Mesodermal cell (in vitro differentiated cells): Measurements from ENCODE around the gene ARL4C.
A peak's percentile ranks its signal among the peaks of the same experiment; 100 is the strongest.

Experiments used
- H3K27ac ChIP-seq: 2 replicates; pipeline ENCODE4 v1.7.0; 2013; ENCODE audit warnings: mild to moderate bottlenecking, low read depth, low read length, moderate library complexity; ENCODE audit not compliant: severe bottlenecking
- H3K36me3 ChIP-seq: 2 replicates; pipeline ENCODE4 v1.7.1; 2013; ENCODE audit warnings: mild to moderate bottlenecking, low read length, moderate library complexity; ENCODE audit not compliant: control insufficient read depth, insufficient read depth
- H3K4me1 ChIP-seq: one replicate; pipeline ENCODE4 v1.7.1; 2013; ENCODE audit warnings: mild to moderate bottlenecking, low read length; ENCODE audit not compliant: insufficient read depth, control insufficient read depth, poor library complexity, severe bottlenecking
- H3K4me3 ChIP-seq: 2 replicates; pipeline ENCODE4 v1.7.0; 2013; ENCODE audit warnings: low read length, control low read depth, mild to moderate bottlenecking; ENCODE audit not compliant: insufficient read depth, poor library complexity, severe bottlenecking; ENCODE audit errors: extremely low read depth
- H3K9me3 ChIP-seq: 2 replicates; pipeline ENCODE4 v1.7.1; 2013; ENCODE audit warnings: mild to moderate bottlenecking, low read length, moderate library complexity; ENCODE audit not compliant: control insufficient read depth
- WGBS, 2 experiments: methylation state at CpG; one replicate each; pipeline ENCODE4 v1.1.5; 2013; ENCODE audit warnings: missing lambda C conversion rate in 2 of 2; ENCODE audit not compliant: insufficient coverage in 2 of 2; 5-methylcytosine and 5-hydroxymethylcytosine counted together

ARL4C gene

GRCh38 chr2:234497594-234498235 is 834 bp upstream of the ARL4C start:
- peak overlapping the region; percentile 29 for H3K4me3 ChIP-seq
- 45 to 47% methylated on average over 37 of the region's 37 CpGs for WGBS, 2 experiments
- no peaks in the 10 kb centered on the region for H3K9me3 ChIP-seq
- peaks cover 13% of the 10 kb centered on the region for H3K4me1 ChIP-seq
- peak overlapping the region; percentile 45 for H3K27ac ChIP-seq
- H3K36me3 ChIP-seq, result no peaks in the 10 kb centered on the region

DNA sequence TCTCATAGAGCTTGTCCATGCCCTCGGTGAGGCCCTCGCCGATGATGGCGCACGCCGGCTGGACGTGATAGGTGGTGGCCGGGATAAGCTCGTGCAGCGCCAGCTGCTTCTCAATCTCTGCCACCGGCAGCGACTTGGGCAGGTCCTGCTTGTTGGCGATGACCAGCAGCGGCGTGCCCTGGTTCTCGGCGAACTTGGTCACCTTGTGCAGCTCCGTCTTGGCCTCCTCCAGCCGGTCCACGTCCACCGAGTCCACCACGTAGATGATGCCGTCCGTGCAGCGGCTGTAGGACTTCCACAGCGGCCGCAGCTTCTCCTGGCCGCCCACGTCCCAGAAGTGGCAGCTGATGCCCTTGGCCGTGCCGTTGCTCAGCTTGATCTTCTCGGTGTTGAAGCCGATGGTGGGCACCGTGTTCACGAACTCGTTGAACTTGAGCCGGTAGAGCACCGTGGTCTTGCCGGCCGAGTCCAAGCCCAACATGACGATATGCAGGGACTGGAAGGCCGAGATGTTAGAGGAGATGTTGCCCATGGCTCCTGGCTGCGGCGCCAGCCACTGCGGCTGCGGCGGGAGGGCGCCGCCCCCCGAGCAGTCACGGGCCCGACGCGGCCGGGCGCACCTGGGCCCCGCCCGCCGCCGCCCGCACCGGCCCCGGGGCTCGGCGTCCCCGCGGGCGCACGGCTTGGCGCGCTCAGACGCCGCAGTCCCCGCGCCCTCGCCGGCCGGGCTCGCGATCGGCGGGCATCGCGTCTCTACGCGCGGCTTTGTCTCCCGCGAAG is 636 bp downstream of the ARL4C start:
- peak overlapping the region; percentile 41 for H3K27ac ChIP-seq
- H3K4me3 ChIP-seq, result peak overlapping the region; percentile 67
- peaks cover 13% of the 10 kb centered on the region for H3K4me1 ChIP-seq
- WGBS, 2 experiments, result 0% methylated on average over 77 to 83 of the region's 89 CpGs
- H3K9me3 ChIP-seq, result no peaks in the 10 kb centered on the region
- H3K36me3 ChIP-seq, result peaks cover 6% of the 10 kb centered on the region

DNA sequence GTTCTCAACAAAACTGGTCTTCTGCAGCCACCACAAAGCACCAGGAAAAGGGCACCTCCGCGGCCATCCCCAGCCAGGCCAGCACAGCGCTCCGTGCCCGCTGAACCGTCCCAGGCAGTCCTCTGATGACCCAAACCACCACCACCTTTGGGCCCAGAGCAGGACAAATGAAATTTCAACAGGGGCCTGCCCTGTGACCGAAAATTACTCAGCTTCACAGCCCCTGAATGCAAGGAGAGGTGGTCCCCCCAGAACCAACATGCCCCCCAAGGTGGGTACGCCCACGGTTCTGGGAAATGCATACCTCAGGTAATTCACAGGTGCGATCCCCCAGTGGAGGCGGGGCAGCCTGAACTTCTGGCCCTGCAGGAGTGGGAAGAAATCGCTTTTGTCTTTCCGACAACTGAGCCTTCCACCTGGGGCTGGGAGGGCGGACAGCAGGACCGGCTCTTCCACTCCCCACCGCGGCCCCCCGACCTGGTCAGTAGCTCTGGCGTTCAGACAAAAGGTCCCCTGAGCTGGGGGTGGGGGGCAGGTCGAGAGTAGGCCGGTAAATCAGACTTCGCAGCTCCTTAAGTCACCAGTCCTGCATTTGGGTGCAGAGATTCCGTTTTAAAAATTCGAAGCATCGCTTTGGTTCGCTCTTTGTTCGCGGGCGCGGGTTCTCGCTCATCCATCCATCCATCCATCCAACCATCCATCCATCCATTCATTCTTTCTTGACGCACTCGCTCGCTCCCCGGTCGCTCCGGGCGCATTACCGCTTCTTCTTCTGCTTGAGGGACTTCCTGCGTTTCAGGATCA is 1.4 kb downstream of the ARL4C start:
- Histone ChIP-seq H3K4me3 (peak overlapping the region; percentile 67), H3K4me1 (peaks cover 6% of the 10 kb centered on the region), H3K36me3 (peaks cover 6% of the 10 kb centered on the region), H3K27ac (no peak overlapping the region), H3K9me3 (no peaks in the 10 kb centered on the region)
- 0 to 1% methylated on average over 33 to 34 of the region's 40 CpGs for WGBS, 2 experiments

- H3K36me3 ChIP-seq, result peaks cover 6% of the 10 kb centered on the region
- WGBS, 2 experiments, result 0 to 8% methylated on average over 1 to 3 of the region's 9 CpGs
- peaks cover 6% of the 10 kb centered on the region for H3K4me1 ChIP-seq
- peak overlapping the region; percentile 67 for H3K4me3 ChIP-seq
- H3K9me3 ChIP-seq, result no peaks in the 10 kb centered on the region
- H3K27ac ChIP-seq, result no peak overlapping the region
These were observed 2.3 kb downstream of the ARL4C start for GRCh38 chr2:234494361-234495250.

DNA sequence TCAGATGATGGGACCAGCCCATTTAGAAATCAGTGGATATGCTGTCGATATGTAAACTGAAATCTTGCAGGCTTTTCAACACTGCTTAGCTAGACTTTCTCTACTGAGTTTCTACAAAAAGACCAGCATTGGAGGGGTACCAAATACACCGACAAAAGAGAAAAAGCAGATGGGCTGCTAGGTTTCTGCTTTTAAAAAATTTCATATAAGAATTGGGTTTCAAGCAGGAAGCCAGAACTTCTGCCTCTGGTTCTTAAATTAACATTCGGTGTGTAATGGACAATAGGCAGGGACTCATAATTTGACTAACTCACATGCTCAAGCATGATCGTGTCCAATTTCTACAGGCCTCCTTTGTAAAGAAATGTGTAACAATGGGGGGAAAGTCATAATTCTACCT is 3.1 kb downstream of the ARL4C start:
- Histone ChIP-seq H3K27ac (no peak overlapping the region), H3K9me3 (no peaks in the 10 kb centered on the region), H3K4me1 (peaks cover 6% of the 10 kb centered on the region), H3K4me3 (peak overlapping the region; percentile 67), H3K36me3 (peaks cover 6% of the 10 kb centered on the region)
- WGBS, 2 experiments, result 60 to 100% methylated on average over 1 to 2 of the region's 4 CpGs

DNA sequence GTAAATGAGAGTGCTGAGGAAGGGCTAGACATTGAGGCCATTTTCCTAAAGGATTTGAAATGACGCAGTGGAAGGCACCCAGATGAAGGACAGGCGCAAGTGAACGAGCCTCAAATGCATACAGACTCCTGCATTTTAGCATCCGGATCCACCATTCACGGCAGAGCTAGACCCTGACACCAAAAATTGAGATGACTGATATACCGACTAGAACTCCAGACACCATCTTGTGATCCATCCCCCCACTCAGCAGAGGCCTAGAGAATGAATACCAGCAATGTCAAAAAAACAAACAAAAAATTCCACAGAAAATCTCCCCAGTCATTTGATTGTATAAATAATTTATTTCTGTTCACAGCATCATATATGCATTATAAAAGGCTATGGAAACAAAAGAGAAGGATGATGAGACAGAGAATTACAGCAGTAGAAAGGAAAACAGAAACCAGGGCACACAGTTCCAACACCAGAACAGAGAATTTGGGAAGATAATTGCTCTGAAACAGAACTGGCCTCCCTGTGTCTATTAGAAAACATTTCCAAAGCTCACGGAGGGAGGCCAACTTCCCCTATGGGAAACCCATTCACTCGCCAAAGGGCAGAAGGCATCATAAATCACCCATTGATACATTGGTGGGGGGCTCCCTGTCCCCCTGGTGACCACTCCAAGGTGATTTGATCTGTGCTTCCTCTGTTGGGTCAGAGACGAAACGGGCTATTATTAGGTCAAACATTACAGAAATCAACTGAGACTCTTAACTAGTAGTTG is 4.0 kb downstream of the ARL4C start:
- H3K36me3 ChIP-seq, result peaks cover 6% of the 10 kb centered on the region
- no peak overlapping the region for H3K27ac ChIP-seq
- H3K9me3 ChIP-seq, result no peaks in the 10 kb centered on the region
- H3K4me1 ChIP-seq, result peaks cover 6% of the 10 kb centered on the region
- peak overlapping the region; percentile 67 for H3K4me3 ChIP-seq
- WGBS, 2 experiments, result 70 to 82% methylated on average over 6 to 8 of the region's 10 CpGs

GRCh38 chr2:234491897-234492296 is 5.0 kb downstream of the ARL4C start:
- WGBS, 2 experiments, result 97 to 98% methylated on average over 4 of the region's 5 CpGs
- peaks cover 6% of the 10 kb centered on the region for H3K36me3 ChIP-seq
- H3K27ac ChIP-seq, result no peak overlapping the region
- peaks cover 6% of the 10 kb centered on the region for H3K4me1 ChIP-seq
- H3K4me3 ChIP-seq, result no peak overlapping the region
- H3K9me3 ChIP-seq, result no peaks in the 10 kb centered on the region

DNA sequence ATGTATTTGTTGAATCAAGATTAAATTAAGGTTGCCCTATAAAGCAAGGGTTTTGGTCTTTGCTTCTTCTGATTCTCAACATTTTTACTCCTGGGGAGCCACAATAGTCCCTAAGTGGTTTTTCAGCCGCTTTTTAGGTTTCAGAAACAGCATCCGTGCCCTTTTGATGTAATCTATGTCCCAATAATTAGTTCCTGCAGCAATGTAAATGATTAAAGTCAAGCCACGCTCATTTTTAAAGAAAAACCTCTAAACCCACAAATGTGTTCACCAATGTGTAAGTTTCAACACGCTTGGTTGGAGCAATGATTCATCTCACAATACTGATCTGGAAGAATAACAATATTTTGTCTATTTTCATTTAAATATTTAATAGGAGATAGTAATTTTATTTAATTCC is 5.6 kb downstream of the ARL4C start:
- peaks cover 6% of the 10 kb centered on the region for H3K4me1 ChIP-seq
- 100% methylated on average over 1 to 3 of the region's 4 CpGs for WGBS, 2 experiments
- H3K4me3 ChIP-seq, result no peak overlapping the region
- peaks cover 6% of the 10 kb centered on the region for H3K36me3 ChIP-seq
- no peaks in the 10 kb centered on the region for H3K9me3 ChIP-seq
- H3K27ac ChIP-seq, result no peak overlapping the region

DNA sequence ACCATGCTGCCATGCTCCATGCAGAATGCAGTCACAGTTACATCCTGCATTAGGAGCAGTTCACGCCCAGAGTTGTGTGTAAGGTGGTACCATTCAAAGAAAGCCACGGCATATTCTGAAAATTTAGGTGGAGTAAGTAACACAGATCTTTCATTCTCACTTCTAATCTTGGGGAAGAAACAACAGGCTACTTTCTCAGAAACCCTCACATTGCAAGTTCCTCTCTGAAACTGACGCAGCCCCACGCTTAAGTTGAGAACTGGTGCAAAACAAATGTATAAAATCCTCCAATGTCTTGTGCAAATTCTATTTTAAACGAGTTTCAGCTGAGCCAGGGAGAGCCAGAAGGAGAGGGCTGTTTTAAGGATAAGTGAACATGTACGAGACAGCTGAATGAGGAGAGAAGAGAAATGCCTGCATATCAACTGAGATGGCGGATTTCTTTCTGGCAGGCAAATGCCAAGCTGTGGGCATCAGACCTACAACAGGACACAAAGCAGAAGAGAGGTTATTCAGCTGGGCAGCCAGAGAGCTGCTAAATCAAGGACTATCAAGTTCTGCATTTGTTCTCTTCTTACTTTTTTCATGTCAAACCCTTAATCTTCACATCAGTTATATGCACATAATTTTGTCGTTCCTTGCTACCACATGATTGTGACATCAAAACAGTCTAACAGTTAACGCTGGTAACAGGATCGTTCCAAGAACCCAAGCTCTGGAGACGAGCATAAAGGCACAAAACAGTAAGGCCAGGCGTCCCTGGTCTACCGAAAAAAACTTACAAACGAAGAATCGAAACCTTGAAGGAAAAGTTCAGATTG is 6.4 kb downstream of the ARL4C start:
- H3K9me3 ChIP-seq, result no peaks in the 10 kb centered on the region
- 92 to 96% methylated on average over 11 to 13 of the region's 15 CpGs for WGBS, 2 experiments

More for the DNA sequence above, 6.4 kb downstream of the ARL4C start:
- Histone ChIP-seq H3K4me3 (no peak overlapping the region), H3K27ac (no peak overlapping the region), H3K36me3 (peaks cover 6% of the 10 kb centered on the region), H3K4me1 (peaks cover 6% of the 10 kb centered on the region)
